ENCODE results near the gene SLC35F1. TPM values are rescaled to one million over a fixed set of nuclear protein-coding genes. Genes with fewer than 3 reads are reported as not detected.

SLC35F1 gene
- total and polyA plus RNA-seq, 5 donors from 2014 or later: not detected

DNA sequence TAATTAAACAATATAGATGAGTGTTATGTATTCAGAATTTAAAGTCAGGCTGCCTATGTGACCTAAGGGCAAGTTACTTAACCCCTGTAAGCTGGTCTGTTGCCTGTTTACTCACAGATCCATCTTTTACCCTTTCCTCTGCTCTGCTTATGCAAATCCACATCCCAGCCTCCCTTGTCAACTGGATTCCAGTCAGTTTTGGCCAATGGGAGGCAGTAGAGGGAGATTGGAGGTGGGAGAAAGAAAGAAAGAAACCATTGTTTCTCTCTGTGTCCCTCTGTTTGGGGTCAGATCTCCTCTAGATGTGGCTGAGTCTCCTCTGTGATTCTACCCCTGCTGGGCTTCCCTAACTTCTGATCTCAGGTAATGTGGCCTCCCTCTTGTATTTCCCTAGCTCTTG is 374.2 kb downstream of the SLC35F1 start:
- Mint-ChIP-seq H3K36me3 (no peaks in the 10 kb centered on the region), H3K4me3 (no peak overlapping the region), H3K9me3 (no peaks in the 10 kb centered on the region), H3K4me1 (no peaks in the 10 kb centered on the region), H3K27me3 (peaks cover 11% of the 10 kb centered on the region), H3K27ac (no peak overlapping the region)
- no peaks in the 10 kb centered on the region for H3K36me3 ChIP-seq (ENCODE audit: control insufficient read depth, insufficient read depth, low read length)
- DNase-seq (no peak), ATAC-seq (ENCODE audit: low read depth in 2 of 2) (no peak)
- no peaks in the 10 kb centered on the region for H3K4me1 ChIP-seq (ENCODE audit: control insufficient read depth, insufficient read depth, low read length, poor library complexity, severe bottlenecking)
- H3K9me3 ChIP-seq (ENCODE audit: control insufficient read depth in 2 of 2, low read length in 2 of 2): no peaks in the 10 kb centered on the region
- H3K4me3 ChIP-seq (ENCODE audit: low read depth, low read length): no peak overlapping the region
- H3K27me3 ChIP-seq (ENCODE audit: control insufficient read depth, insufficient read depth, low read length): peaks cover 6% of the 10 kb centered on the region
- H3K27ac ChIP-seq (ENCODE audit: insufficient read depth, low read length, poor library complexity, severe bottlenecking): no peak overlapping the region

DNA sequence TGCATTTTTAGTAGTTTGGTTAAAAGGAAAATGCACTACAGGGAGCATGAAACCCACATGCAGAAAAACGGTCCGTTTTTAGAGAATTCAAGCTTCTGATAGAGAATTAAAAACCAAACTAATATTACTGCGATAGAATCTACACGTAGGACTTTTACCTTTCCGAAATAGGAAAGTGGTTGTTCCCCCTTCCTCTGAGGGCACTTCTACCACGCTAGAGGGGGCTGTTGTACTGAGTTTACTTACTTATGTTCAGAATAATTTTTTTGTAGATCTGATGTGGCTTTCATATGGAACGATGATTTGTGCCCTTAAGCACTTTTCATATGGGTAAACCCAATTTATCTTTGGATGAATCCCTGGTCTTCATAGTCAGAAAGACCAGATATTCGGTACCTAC is 376.7 kb downstream of the SLC35F1 start:
- H3K27me3 ChIP-seq (ENCODE audit: control insufficient read depth, insufficient read depth, low read length): peaks cover 6% of the 10 kb centered on the region
- Mint-ChIP-seq H3K9me3 (no peaks in the 10 kb centered on the region), H3K4me1 (no peaks in the 10 kb centered on the region), H3K36me3 (no peaks in the 10 kb centered on the region), H3K27ac (no peak overlapping the region), H3K27me3 (peaks cover 4% of the 10 kb centered on the region), H3K4me3 (no peak overlapping the region)
- peak; percentile 48 to 52 for ATAC-seq (ENCODE audit: low read depth in 2 of 2)
- H3K4me3 ChIP-seq (ENCODE audit: low read depth, low read length): no peak overlapping the region
- H3K9me3 ChIP-seq (ENCODE audit: control insufficient read depth in 2 of 2, low read length in 2 of 2): no peaks in the 10 kb centered on the region
- DNase-seq: peak; percentile 16 to 64 (median 46)
- no peaks in the 10 kb centered on the region for H3K4me1 ChIP-seq (ENCODE audit: control insufficient read depth, insufficient read depth, low read length, poor library complexity, severe bottlenecking)
- H3K27ac ChIP-seq (ENCODE audit: insufficient read depth, low read length, poor library complexity, severe bottlenecking): no peak overlapping the region
- H3K36me3 ChIP-seq (ENCODE audit: control insufficient read depth, insufficient read depth, low read length): no peaks in the 10 kb centered on the region

- Mint-ChIP-seq H3K4me1 (no peaks in the 10 kb centered on the region), H3K27ac (no peak overlapping the region), H3K36me3 (no peaks in the 10 kb centered on the region), H3K4me3 (no peak overlapping the region), H3K27me3 (peaks cover 12% of the 10 kb centered on the region), H3K9me3 (no peaks in the 10 kb centered on the region)
- DNase-seq (peak in 1 of 3 donors; percentile 4), ATAC-seq (ENCODE audit: low read depth in 2 of 2) (no peak)
- H3K27ac ChIP-seq (ENCODE audit: insufficient read depth, low read length, poor library complexity, severe bottlenecking): no peak overlapping the region
- H3K9me3 ChIP-seq (ENCODE audit: control insufficient read depth in 2 of 2, low read length in 2 of 2): no peaks in the 10 kb centered on the region
- H3K27me3 ChIP-seq (ENCODE audit: control insufficient read depth, insufficient read depth, low read length): peaks cover 6% of the 10 kb centered on the region
- H3K4me3 ChIP-seq (ENCODE audit: low read depth, low read length): no peak overlapping the region
- H3K36me3 ChIP-seq (ENCODE audit: control insufficient read depth, insufficient read depth, low read length): no peaks in the 10 kb centered on the region
- H3K4me1 ChIP-seq (ENCODE audit: control insufficient read depth, insufficient read depth, low read length, poor library complexity, severe bottlenecking): no peaks in the 10 kb centered on the region
Observed at GRCh38 chr6:118284736-118285360, 377.8 kb downstream of the SLC35F1 start.

DNA sequence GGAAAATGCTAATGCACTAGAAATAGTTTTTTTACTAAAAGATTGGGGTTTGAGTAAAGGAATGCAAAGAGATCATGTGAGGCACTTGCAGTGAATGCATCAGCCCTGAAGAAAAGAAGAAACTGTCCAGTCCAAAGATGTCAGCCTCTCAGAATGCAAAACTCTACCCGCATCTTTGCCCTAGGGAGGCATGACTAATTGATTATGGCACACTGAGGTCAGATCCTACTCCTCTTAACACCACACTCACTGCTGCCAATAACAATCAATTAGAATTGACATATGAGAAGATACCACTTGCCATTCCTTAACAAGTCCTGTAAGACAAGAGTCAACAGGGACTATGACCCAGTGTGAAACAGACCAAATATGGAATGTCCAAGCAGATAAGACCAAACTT is 378.7 kb downstream of the SLC35F1 start:
- Mint-ChIP-seq H3K27me3 (peaks cover 12% of the 10 kb centered on the region), H3K36me3 (no peaks in the 10 kb centered on the region), H3K4me1 (no peaks in the 10 kb centered on the region), H3K4me3 (no peak overlapping the region), H3K9me3 (no peaks in the 10 kb centered on the region), H3K27ac (no peak overlapping the region)
- no peaks in the 10 kb centered on the region for H3K36me3 ChIP-seq (ENCODE audit: control insufficient read depth, insufficient read depth, low read length)
- H3K9me3 ChIP-seq (ENCODE audit: control insufficient read depth in 2 of 2, low read length in 2 of 2): no peaks in the 10 kb centered on the region
- no peaks in the 10 kb centered on the region for H3K4me1 ChIP-seq (ENCODE audit: control insufficient read depth, insufficient read depth, low read length, poor library complexity, severe bottlenecking)
- no peak for DNase-seq
- H3K27ac ChIP-seq (ENCODE audit: insufficient read depth, low read length, poor library complexity, severe bottlenecking): no peak overlapping the region
- H3K4me3 ChIP-seq (ENCODE audit: low read depth, low read length): no peak overlapping the region
- ATAC-seq (ENCODE audit: low read depth in 2 of 2): no peak
- peaks cover 6% of the 10 kb centered on the region for H3K27me3 ChIP-seq (ENCODE audit: control insufficient read depth, insufficient read depth, low read length)

DNA sequence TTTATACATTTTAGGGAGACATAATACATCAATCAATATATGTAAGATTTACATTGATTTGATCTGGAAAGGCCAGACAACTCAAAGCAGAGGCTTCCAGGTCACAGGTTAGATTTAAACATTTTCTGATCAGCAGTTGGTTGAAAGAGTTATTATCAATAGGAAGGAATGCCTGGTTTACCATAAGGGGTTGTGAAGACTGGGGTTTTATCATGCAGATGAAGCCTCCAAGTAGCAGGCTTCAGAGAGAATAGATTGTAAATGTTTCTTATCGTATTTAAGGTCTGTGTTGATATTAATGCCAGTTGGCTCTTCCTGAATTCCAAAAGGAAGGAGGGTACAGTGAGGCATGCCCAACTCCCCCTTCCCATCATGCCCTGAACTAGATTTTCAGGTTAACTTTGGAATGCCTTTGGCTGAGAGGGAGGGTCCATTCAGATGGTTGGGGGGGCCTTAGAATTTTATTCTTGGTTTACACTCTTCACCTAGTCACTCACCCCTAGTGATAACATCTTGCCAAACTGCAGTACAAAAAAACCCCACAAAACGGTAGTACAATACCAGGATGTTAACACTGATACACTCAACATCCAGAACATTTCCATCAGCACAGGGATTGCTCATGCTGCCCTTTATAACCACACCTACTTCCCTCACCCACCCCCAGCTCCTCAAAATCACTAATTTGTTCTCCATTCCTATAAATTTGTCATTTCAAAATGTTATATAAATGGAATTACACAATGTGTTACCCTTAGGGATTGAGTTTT is 381.5 kb downstream of the SLC35F1 start:
- Histone ChIP-seq H3K27me3 (ENCODE audit: control insufficient read depth, insufficient read depth, low read length) (no peaks in the 10 kb centered on the region), H3K4me3 (ENCODE audit: low read depth, low read length) (no peak overlapping the region), H3K27ac (ENCODE audit: insufficient read depth, low read length, poor library complexity, severe bottlenecking) (no peak overlapping the region), H3K9me3 (ENCODE audit: control insufficient read depth in 2 of 2, low read length in 2 of 2) (no peaks in the 10 kb centered on the region), H3K4me1 (ENCODE audit: control insufficient read depth, insufficient read depth, low read length, poor library complexity, severe bottlenecking) (no peaks in the 10 kb centered on the region), H3K36me3 (ENCODE audit: control insufficient read depth, insufficient read depth, low read length) (no peaks in the 10 kb centered on the region)
- Mint-ChIP-seq H3K4me1 (no peaks in the 10 kb centered on the region), H3K4me3 (no peak overlapping the region), H3K27ac (no peak overlapping the region), H3K27me3 (peaks cover 12% of the 10 kb centered on the region), H3K36me3 (no peaks in the 10 kb centered on the region), H3K9me3 (no peaks in the 10 kb centered on the region)
- no peak for DNase-seq
- ATAC-seq (ENCODE audit: low read depth in 2 of 2): no peak

- no peaks in the 10 kb centered on the region for H3K36me3 ChIP-seq (ENCODE audit: control insufficient read depth, insufficient read depth, low read length)
- H3K27ac Mint-ChIP-seq: no peak overlapping the region
- no peak overlapping the region for H3K4me3 ChIP-seq (ENCODE audit: low read depth, low read length)
- H3K27ac ChIP-seq (ENCODE audit: insufficient read depth, low read length, poor library complexity, severe bottlenecking): no peak overlapping the region
- no peaks in the 10 kb centered on the region for H3K4me1 ChIP-seq (ENCODE audit: control insufficient read depth, insufficient read depth, low read length, poor library complexity, severe bottlenecking)
- no peaks in the 10 kb centered on the region for H3K9me3 ChIP-seq (ENCODE audit: control insufficient read depth in 2 of 2, low read length in 2 of 2)
- no peaks in the 10 kb centered on the region for H3K9me3 Mint-ChIP-seq
- no peak overlapping the region for H3K4me3 Mint-ChIP-seq
- no peaks in the 10 kb centered on the region for H3K4me1 Mint-ChIP-seq
- peaks cover 12% of the 10 kb centered on the region for H3K27me3 Mint-ChIP-seq
- ATAC-seq (ENCODE audit: low read depth in 2 of 2) (no peak), DNase-seq (no peak)
- peaks cover 5% of the 10 kb centered on the region for H3K27me3 ChIP-seq (ENCODE audit: control insufficient read depth, insufficient read depth, low read length)
- no peaks in the 10 kb centered on the region for H3K36me3 Mint-ChIP-seq
Observed at GRCh38 chr6:118292558-118292957, 385.5 kb downstream of the SLC35F1 start.

DNA sequence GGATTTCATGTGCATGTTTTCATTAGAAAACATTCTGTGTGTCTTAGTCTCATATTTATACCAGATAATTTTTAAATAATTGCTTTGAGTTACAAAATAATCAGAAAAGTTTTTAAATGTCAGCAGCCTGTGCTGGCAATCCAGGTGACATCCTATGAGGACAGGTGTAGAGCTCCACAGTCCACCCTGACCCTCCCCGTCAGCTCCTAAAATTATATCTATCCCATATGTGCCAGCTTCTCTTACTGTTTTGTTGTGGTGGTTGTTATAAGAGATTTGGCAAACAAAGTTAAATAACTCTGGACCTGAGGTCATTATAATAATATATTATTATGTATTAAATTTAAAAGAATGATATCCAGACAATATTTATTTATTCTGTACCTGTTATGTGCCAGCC is 387.8 kb downstream of the SLC35F1 start:
- Mint-ChIP-seq H3K27ac (no peak overlapping the region), H3K27me3 (peaks cover 14% of the 10 kb centered on the region), H3K9me3 (no peaks in the 10 kb centered on the region), H3K36me3 (no peaks in the 10 kb centered on the region), H3K4me3 (no peak overlapping the region), H3K4me1 (no peaks in the 10 kb centered on the region)
- peaks cover 5% of the 10 kb centered on the region for H3K27me3 ChIP-seq (ENCODE audit: control insufficient read depth, insufficient read depth, low read length)
- DNase-seq (no peak), ATAC-seq (ENCODE audit: low read depth in 2 of 2) (no peak)
- no peak overlapping the region for H3K4me3 ChIP-seq (ENCODE audit: low read depth, low read length)
- no peak overlapping the region for H3K27ac ChIP-seq (ENCODE audit: insufficient read depth, low read length, poor library complexity, severe bottlenecking)
- no peaks in the 10 kb centered on the region for H3K36me3 ChIP-seq (ENCODE audit: control insufficient read depth, insufficient read depth, low read length)
- H3K4me1 ChIP-seq (ENCODE audit: control insufficient read depth, insufficient read depth, low read length, poor library complexity, severe bottlenecking): no peaks in the 10 kb centered on the region
- no peaks in the 10 kb centered on the region for H3K9me3 ChIP-seq (ENCODE audit: control insufficient read depth in 2 of 2, low read length in 2 of 2)

- no peak overlapping the region for H3K4me3 ChIP-seq (ENCODE audit: low read depth, low read length)
- no peaks in the 10 kb centered on the region for H3K4me1 Mint-ChIP-seq
- H3K9me3 ChIP-seq (ENCODE audit: control insufficient read depth in 2 of 2, low read length in 2 of 2): no peaks in the 10 kb centered on the region
- H3K27me3 Mint-ChIP-seq: peaks cover 15% of the 10 kb centered on the region
- H3K9me3 Mint-ChIP-seq: no peaks in the 10 kb centered on the region
- H3K36me3 ChIP-seq (ENCODE audit: control insufficient read depth, insufficient read depth, low read length): no peaks in the 10 kb centered on the region
- no peaks in the 10 kb centered on the region for H3K4me1 ChIP-seq (ENCODE audit: control insufficient read depth, insufficient read depth, low read length, poor library complexity, severe bottlenecking)
- no peak for DNase-seq
- ATAC-seq (ENCODE audit: low read depth in 2 of 2): no peak
- no peak overlapping the region for H3K27ac ChIP-seq (ENCODE audit: insufficient read depth, low read length, poor library complexity, severe bottlenecking)
- no peak overlapping the region for H3K4me3 Mint-ChIP-seq
- H3K27ac Mint-ChIP-seq: no peak overlapping the region
- H3K27me3 ChIP-seq (ENCODE audit: control insufficient read depth, insufficient read depth, low read length): peaks cover 5% of the 10 kb centered on the region
- H3K36me3 Mint-ChIP-seq: no peaks in the 10 kb centered on the region
Observed at GRCh38 chr6:118295336-118295735, 388.3 kb downstream of the SLC35F1 start.

All from CD4-positive, CD25-positive, alpha-beta regulatory T cell (primary cell).